Epithelial cell of esophagus (primary cell): ENCODE measurements around the gene RNF150.
A peak's percentile ranks its signal among the peaks of the same experiment; 100 is the strongest.

ENCODE experiments used
- DNase-seq: peaks from one replicate; pipeline ENCODE4 v3.0.0; 2010; ENCODE audit warnings: low read depth
- H3K4me3 ChIP-seq: 2 replicates; pipeline ENCODE4 v1.5.1; 2011; ENCODE audit warnings: mild to moderate bottlenecking, low read length, control low read depth
- TF ChIP-seq, protein P1 (sequence below): IDR thresholded peaks from 2 replicates; pipeline ENCODE4 v1.5.1; 2011; ENCODE audit warnings: low read depth, mild to moderate bottlenecking, low read length, control low read depth, inconsistent platforms; ENCODE audit not compliant: insufficient read depth; ENCODE audit errors: missing control alignments

Gene RNF150

DNA sequence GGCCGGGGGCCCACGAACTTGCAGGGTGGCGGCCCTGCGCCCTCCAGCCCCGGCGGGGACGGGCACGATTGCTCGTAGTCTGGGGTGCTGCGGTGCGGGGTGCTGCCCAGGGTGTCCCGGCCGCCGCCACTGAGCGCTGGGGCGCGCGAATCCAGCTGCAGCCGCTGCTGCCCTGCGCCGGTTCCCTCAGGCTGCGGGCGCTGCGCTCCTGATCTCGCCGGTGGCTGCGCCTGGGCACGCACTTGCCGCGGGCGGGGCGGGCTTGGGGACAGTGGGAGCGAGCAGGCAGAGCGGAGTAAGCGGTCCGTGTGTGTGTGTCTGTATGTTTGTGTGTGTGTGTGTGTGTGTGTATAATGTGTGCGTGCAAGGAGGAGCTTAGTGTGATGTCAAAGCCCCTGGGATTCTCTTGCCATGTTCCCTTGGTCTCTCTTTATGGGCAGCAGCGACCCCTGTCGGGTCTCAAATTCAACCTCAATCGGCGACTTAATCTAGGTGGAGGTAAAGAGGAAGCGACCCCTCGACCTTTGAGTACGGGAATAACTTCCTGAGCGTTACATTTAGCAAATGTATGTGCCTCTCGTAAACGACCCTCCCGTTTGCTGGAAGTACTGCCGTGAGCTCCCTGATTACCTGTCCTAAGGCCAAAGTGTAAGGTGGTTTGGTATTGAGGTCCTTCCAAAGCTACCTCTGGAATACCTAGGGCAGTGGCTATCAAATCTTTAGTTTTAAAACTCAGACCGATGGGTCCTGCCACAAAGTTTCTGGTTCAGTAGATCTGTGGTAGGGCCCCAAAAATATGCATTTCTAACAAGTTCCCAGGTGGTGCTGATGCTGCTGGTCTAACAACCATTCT, at the start of gene RNF150:
TSS of gene RNF150 (minus strand) at position 324 of the 853 bp plus-strand sequence.
- TF ChIP-seq, protein P1, sequence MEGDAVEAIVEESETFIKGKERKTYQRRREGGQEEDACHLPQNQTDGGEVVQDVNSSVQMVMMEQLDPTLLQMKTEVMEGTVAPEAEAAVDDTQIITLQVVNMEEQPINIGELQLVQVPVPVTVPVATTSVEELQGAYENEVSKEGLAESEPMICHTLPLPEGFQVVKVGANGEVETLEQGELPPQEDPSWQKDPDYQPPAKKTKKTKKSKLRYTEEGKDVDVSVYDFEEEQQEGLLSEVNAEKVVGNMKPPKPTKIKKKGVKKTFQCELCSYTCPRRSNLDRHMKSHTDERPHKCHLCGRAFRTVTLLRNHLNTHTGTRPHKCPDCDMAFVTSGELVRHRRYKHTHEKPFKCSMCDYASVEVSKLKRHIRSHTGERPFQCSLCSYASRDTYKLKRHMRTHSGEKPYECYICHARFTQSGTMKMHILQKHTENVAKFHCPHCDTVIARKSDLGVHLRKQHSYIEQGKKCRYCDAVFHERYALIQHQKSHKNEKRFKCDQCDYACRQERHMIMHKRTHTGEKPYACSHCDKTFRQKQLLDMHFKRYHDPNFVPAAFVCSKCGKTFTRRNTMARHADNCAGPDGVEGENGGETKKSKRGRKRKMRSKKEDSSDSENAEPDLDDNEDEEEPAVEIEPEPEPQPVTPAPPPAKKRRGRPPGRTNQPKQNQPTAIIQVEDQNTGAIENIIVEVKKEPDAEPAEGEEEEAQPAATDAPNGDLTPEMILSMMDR: peak; percentile 67
- peak within 1 kb of the TSS; percentile 48 for H3K4me3 ChIP-seq
- DNase-seq: peak; percentile 76

DNA sequence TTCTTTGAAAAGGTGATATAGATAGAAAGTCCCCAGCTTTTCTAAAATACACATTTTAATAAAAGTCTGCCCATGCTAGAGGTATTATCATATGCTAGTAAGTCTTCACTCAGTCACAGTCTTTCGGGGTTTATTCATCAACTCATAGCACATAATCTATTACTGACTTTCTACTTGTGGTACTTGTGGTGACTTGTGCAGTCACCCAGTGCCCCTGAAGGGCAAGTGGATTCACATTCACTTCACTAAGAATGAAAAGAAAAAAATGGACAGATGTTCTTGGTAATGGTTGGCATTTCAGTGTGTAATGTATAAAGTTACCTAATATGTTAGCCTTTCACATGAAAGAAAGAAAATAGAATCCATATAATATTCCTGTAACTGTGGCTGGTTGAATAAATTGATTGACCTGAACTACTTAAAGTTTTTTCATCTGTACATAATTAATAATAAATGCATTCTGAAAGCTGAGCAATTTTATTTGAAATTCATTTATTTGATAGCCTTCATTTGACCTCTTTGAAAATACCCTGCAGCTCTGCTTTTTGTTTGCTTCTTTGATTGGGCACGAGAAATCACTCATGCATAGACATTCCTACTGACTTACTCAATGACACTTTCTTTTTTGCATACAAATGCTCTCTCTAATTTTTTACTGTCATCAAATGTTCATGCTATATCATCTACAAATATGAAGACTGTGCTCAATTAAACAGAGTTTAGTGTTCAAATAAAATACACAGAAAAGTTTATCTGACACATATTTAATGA, 47.9 kb upstream of the RNF150 start:
- no peak for DNase-seq
- TF ChIP-seq, protein P1: no peak
- no peak overlapping the region for H3K4me3 ChIP-seq

DNA sequence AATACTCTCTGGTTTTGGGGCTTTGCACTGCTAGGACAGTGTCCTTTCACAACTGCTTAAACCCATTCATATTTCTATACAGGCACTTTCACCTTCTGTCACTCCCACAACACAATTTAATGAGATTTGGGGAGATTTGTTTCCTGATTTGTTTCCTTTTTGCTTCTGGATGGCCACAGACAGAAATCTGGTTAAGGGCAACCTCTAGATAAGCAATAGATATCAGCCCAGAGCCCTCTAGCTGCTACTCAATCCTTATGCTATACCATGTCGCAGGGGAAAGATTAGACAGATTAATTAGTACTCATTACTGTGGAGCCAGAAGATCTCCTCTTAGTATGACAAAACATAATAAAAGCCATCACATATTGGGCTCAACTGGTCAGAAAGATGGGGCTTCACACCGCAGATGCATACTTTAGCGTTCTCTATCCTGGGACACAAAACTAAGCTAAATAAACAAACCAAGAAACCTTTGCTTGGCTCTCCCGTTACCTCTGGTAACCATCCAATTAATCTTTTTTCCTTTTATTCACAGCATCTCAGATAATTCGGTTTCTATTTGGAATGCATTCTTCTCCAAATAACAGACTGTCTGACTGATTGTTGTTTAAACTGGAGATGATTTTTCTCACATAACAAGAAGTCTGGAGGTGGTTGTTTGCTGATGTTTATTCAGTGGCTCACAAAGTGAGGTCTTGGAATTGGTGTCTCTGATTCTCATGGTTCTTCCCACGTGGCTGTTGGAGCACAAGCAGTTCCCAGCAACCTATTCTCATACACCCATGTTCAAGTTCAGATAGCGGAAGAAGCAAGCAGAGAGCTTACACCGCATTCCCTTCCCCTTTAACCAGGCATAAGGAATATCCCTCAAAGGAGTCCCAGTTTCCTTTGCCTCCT, 46.5 kb upstream of the RNF150 start:
- H3K4me3 ChIP-seq: no peak overlapping the region
- DNase-seq: no peak
- TF ChIP-seq, protein P1: no peak

DNA sequence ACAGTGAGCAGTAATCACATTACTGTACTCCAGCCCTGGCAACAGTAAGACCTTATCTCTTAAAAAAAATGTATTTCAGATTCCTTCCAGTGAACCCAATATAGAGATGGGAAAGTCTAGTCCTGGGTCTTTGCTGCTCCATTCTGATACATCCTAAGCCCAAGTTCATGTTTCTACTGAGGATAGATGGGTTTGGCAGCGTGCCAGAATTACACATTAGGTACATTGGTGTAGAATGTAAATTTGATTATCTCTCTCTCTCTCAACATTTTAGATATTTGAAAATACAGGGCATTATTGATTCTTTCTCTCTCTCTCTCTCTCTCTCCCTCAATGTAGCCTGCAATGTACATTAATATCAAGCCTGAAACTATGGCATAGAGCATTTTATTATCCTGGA, 43.9 kb upstream of the RNF150 start:
- no peak overlapping the region for H3K4me3 ChIP-seq
- TF ChIP-seq, protein P1: no peak
- DNase-seq: no peak

DNA sequence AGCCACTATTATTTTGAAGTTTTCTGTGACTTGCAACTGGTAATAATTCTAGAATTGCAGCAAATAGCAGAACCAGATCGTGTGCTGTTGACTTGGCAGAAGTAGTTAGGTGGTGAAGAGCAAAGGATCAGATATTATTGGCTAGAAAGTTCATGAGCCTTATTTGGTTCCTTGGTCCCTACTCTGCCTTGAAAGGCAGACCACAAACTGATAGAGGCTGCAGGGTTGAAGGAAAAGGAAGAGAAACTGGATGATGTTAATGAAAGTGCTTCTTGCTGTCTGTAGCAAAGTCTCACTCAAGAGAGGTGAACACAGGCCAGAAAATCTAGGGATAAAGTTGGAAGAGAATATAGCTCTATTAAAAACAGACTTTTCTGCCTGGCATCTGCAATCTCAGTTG, 41.2 kb upstream of the RNF150 start:
- TF ChIP-seq, protein P1: no peak
- DNase-seq: no peak
- no peak overlapping the region for H3K4me3 ChIP-seq

DNA sequence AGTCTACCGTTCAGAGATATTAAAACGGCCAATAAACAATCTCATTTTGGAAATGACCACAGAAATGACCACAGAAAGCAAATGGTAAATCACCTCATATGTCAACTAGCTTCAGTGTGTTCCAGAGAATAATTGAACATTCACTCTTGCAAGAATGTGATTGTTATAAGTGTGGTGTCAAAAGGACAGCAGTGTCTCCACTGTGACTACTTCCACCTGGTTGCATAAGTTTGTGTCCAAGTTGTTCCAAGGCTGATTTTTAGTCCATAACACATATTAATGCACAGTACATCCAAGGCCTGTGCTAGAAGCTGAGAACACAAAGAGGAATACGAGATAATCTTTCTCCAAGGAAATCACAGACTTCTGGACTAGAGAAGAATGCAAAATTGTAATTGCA, 37.4 kb upstream of the RNF150 start:
- TF ChIP-seq, protein P1: no peak
- no peak for DNase-seq

More for the DNA sequence above, 37.4 kb upstream of the RNF150 start:
- no peak overlapping the region for H3K4me3 ChIP-seq
